Caco-2 (cell line): ENCODE data around the gene TMEM229B. TPM values are rescaled to one million over a fixed set of nuclear protein-coding genes. Genes with fewer than 3 reads are reported as not detected.

Experiments used
- BruUV-seq: library from RNA; stranded (reverse); fragments of 400-500 nt; replicated peaks from 2 replicates; lab custom pipeline; 2021; lab: Mats Ljungman, UMichigan
- CTCF ChIA-PET: fragments of 300-600 bp; sonication (Branson Sonifier 250); formaldehyde crosslinking; loops from one replicate; lab custom pipeline; 2022; ENCODE audit warnings: antibody characterized with exemption; lab: Charles Lee
- POLR2A ChIA-PET: fragments of 300-600 bp; sonication (Branson Sonifier 250); formaldehyde crosslinking; loops from one replicate; lab custom pipeline; 2022; ENCODE audit warnings: antibody characterized with exemption; lab: Charles Lee
- DNase-seq, 2 experiments: peaks; one replicate each; pipeline versions ENCODE4 v3.0.0 to v3.0.0-alpha.2; 2020 to 2022
- H3K27me3 ChIP-seq: replicated peaks from 2 replicates; pipeline ENCODE4 v1.6.0; 2011; ENCODE audit warnings: low read length; ENCODE audit not compliant: control insufficient read depth, insufficient read depth
- H3K36me3 ChIP-seq: 2 replicates; pipeline ENCODE4 v1.5.1; 2011; ENCODE audit warnings: low read length; ENCODE audit not compliant: control insufficient read depth, insufficient read depth
- H3K4me1 ChIP-seq: fragments of 250-450 bp; sonication (Bioruptor Pico); 2 replicates; pipeline ENCODE4 v1.5.1; 2020; ENCODE audit warnings: mild to moderate bottlenecking
- H3K4me3 ChIP-seq: 2 replicates; pipeline ENCODE4 v1.5.1; 2011; ENCODE audit warnings: low read depth, mild to moderate bottlenecking, control low read depth, low read length
- H3K9me3 ChIP-seq: fragments of 250-450 bp; sonication (Bioruptor Pico); 2 replicates; pipeline ENCODE4 v1.5.1; 2020; ENCODE audit warnings: mild to moderate bottlenecking, moderate library complexity
- H3K27ac Mint-ChIP-seq: one replicate; pipeline ENCODE4 v1.8.0; 2022; ENCODE audit warnings: mixed read lengths; ENCODE audit not compliant: unreplicated experiment
- H3K27me3 Mint-ChIP-seq: one replicate; pipeline ENCODE4 v1.8.0; 2022; ENCODE audit warnings: mixed read lengths; ENCODE audit not compliant: insufficient read depth, unreplicated experiment
- H3K36me3 Mint-ChIP-seq: one replicate; pipeline ENCODE4 v1.8.0; 2022; ENCODE audit warnings: mild to moderate bottlenecking, mixed read lengths; ENCODE audit not compliant: insufficient read depth, unreplicated experiment
- H3K4me1 Mint-ChIP-seq: one replicate; pipeline ENCODE4 v1.8.0; 2022; ENCODE audit warnings: low read depth, mixed read lengths; ENCODE audit not compliant: unreplicated experiment
- H3K4me3 Mint-ChIP-seq: one replicate; pipeline ENCODE4 v1.8.0; 2022; ENCODE audit warnings: mild to moderate bottlenecking, moderate library complexity, mixed read lengths; ENCODE audit not compliant: unreplicated experiment
- H3K9me3 Mint-ChIP-seq: one replicate; pipeline ENCODE4 v1.8.0; 2022; ENCODE audit warnings: mixed read lengths; ENCODE audit not compliant: unreplicated experiment
- intact Hi-C: fragments of 100-400 bp; cut with micrococcal nuclease; formaldehyde crosslinking; loops from one replicate; pipeline ENCODE4 v1.10.0; 2022; ENCODE audit not compliant: unreplicated experiment
- total RNA-seq: library from RNA; stranded (reverse); gene quantifications from 2 replicates; pipeline ENCODE4 v1.2.3, GENCODE V29; 2022
- TF ChIP-seq, protein P1 (sequence below), 2 experiments: fragments of 200-600 bp in 1 of 2; IDR thresholded peaks; 1 replicate in 1 of 2; 2 replicates in 1 of 2; pipeline versions ENCODE4 v1.5.1 to v1.8.0; 2011 to 2022; ENCODE audit warnings: antibody characterized with exemption in 1 of 2, control low read depth in 1 of 2, inconsistent platforms in 1 of 2, low read depth in 1 of 2, low read length in 1 of 2, mild to moderate bottlenecking in 1 of 2, moderate library complexity in 1 of 2; ENCODE audit not compliant: insufficient read depth in 1 of 2, severe bottlenecking in 1 of 2, unreplicated experiment in 1 of 2

TMEM229B gene
- total RNA-seq, 1 experiment from 2014 or later: not detected

DNA sequence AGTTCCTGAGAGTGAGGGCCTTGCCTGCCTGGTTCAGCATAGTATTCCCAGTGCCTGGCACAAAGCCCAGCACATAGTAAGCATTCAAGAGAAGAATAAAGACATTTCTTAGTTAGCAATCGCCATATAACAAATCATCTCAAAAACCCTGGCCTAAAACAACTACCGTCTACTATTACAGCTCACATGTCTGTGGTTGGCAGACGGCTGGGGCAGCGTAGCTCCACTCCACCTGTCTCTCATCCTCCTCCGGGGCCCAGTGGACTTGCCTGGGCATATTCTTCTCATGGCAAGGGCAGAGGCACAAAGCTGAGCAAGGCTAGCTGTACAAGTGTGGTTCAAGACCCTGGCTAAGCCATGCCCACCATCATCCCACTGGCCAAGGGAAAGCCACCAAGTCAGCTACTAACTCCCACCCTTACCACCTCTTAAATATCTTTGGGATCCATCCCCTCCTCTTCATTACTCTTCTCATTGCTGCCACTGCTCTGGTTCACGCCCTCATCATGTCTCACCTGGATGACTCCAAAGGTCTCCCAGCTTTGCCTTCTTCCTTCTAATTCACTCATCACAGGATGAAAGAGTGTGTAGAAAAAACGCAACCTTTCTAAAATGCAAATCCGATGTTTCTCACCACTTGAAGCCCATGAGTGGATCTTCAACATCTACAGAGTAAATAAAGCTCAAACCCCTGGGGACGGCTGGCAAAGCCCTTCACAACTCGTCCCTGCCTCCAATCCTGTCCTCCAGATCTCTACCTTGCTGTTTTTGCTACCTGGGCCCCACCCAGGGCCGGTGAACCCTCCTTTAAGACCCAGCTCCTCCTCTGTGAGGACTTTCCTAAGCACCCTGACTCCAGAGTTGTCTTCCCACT, 10.4 kb downstream of the TMEM229B start:
- H3K9me3 ChIP-seq: no peaks in the 10 kb centered on the region
- no peak for DNase-seq
- TF ChIP-seq, protein P1, sequence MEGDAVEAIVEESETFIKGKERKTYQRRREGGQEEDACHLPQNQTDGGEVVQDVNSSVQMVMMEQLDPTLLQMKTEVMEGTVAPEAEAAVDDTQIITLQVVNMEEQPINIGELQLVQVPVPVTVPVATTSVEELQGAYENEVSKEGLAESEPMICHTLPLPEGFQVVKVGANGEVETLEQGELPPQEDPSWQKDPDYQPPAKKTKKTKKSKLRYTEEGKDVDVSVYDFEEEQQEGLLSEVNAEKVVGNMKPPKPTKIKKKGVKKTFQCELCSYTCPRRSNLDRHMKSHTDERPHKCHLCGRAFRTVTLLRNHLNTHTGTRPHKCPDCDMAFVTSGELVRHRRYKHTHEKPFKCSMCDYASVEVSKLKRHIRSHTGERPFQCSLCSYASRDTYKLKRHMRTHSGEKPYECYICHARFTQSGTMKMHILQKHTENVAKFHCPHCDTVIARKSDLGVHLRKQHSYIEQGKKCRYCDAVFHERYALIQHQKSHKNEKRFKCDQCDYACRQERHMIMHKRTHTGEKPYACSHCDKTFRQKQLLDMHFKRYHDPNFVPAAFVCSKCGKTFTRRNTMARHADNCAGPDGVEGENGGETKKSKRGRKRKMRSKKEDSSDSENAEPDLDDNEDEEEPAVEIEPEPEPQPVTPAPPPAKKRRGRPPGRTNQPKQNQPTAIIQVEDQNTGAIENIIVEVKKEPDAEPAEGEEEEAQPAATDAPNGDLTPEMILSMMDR (IDR thresholded peaks at IDR 0.05; ENCODE audit: insufficient read depth in 1 of 2, low read depth in 1 of 2, low read length in 1 of 2, severe bottlenecking in 1 of 2, unreplicated experiment in 1 of 2): no peak
- POLR2A ChIA-PET: no interaction called here
- no peaks in the 10 kb centered on the region for H3K27me3 ChIP-seq
- H3K4me3 Mint-ChIP-seq: no peak overlapping the region
- no peaks in the 10 kb centered on the region for H3K4me1 Mint-ChIP-seq
- no peak overlapping the region for H3K4me3 ChIP-seq
- no peaks in the 10 kb centered on the region for H3K36me3 Mint-ChIP-seq
- H3K27ac Mint-ChIP-seq: no peak overlapping the region
- no peaks in the 10 kb centered on the region for H3K27me3 Mint-ChIP-seq
- no peaks in the 10 kb centered on the region for H3K9me3 Mint-ChIP-seq
- CTCF ChIA-PET: no interaction called here
- intact Hi-C loops: no loop called here
- no peaks in the 10 kb centered on the region for H3K4me1 ChIP-seq
- H3K36me3 ChIP-seq: no peaks in the 10 kb centered on the region
- no TSS peak for BruUV-seq

DNA sequence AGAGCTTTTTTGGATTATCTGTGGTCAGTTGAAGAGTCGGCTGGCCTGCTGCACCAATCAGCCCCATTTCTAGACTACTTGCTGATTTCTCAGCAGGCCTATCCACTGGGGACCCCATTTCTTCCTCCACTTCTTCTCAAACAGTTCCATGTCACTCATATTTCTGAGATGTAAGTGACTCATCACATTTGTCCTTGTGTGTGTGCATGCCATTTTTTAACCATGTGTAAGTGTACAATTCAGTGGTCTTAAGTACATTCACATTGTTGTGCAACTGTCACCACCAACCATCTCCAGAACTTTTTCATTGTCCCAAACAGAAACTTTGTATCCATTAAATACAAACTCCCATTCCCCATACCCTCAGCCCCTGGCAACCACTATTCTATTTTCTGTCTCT, 14.2 kb downstream of the TMEM229B start:
- no peaks in the 10 kb centered on the region for H3K36me3 ChIP-seq
- H3K4me3 ChIP-seq: no peak overlapping the region
- ChIA-PET CTCF (no interaction called here), POLR2A (no interaction called here)
- H3K4me3 Mint-ChIP-seq: no peak overlapping the region
- H3K4me1 Mint-ChIP-seq: no peaks in the 10 kb centered on the region
- no peaks in the 10 kb centered on the region for H3K36me3 Mint-ChIP-seq
- H3K27me3 ChIP-seq: no peaks in the 10 kb centered on the region
- no peaks in the 10 kb centered on the region for H3K9me3 ChIP-seq
- no peaks in the 10 kb centered on the region for H3K4me1 ChIP-seq
- no peaks in the 10 kb centered on the region for H3K9me3 Mint-ChIP-seq
- no peak for DNase-seq
- TF ChIP-seq, protein P1 (IDR thresholded peaks at IDR 0.05; ENCODE audit: insufficient read depth in 1 of 2, low read depth in 1 of 2, low read length in 1 of 2, severe bottlenecking in 1 of 2, unreplicated experiment in 1 of 2): no peak
- intact Hi-C loops: no loop called here
- no peak overlapping the region for H3K27ac Mint-ChIP-seq
- no peaks in the 10 kb centered on the region for H3K27me3 Mint-ChIP-seq
- BruUV-seq: no TSS peak

DNA sequence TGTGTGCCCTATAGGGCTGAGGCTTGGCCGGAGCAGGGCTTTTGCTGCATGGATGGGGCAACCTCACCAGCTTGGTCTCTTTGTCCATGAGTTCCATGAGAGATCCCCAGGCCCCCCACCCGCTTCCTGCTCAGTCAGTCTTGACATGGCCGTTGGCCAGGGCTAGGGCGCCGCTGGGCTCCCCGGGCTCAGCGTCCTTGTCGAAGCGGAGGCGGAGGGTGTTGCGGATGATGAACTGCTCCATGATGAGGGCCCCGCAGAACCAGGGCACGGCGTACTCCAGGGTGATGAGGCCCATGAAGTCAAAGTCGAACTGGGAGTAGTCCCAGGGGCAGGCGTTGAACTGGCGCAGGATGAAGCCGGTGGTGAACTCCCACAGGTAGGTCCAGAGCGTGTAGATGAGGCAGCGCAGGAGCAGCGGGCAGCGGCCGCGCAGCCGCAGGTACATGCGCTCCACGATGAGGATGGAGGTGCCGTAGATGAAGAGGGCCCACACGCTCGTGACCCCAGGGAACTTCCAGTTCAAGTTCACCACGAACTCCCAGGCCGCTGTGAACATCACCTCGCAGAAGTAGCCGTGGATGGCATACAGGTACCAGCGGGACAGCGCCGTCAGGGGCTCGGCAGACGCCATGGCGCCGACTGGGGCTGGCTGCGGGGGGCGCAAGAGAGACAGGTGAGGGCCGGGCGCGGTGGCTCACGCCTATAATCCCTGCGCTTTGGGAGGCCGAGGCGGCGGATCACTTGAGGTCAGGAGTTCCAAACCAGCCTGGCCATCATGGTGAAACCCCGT, 15.0 kb downstream of the TMEM229B start:
- BruUV-seq: no TSS peak
- TF ChIP-seq, protein P1 (IDR thresholded peaks at IDR 0.05; ENCODE audit: insufficient read depth in 1 of 2, low read depth in 1 of 2, low read length in 1 of 2, severe bottlenecking in 1 of 2, unreplicated experiment in 1 of 2): no peak
- no peak for DNase-seq
- H3K9me3 Mint-ChIP-seq: no peaks in the 10 kb centered on the region
- intact Hi-C loops: no loop called here
- no peak overlapping the region for H3K4me3 ChIP-seq
- ChIA-PET POLR2A (no interaction called here), CTCF (no interaction called here)
- no peaks in the 10 kb centered on the region for H3K36me3 Mint-ChIP-seq
- H3K4me3 Mint-ChIP-seq: no peak overlapping the region
- no peaks in the 10 kb centered on the region for H3K36me3 ChIP-seq
- H3K4me1 ChIP-seq: no peaks in the 10 kb centered on the region
- H3K27me3 ChIP-seq: no peaks in the 10 kb centered on the region
- H3K9me3 ChIP-seq: no peaks in the 10 kb centered on the region
- H3K27ac Mint-ChIP-seq: no peak overlapping the region
- no peaks in the 10 kb centered on the region for H3K27me3 Mint-ChIP-seq
- no peaks in the 10 kb centered on the region for H3K4me1 Mint-ChIP-seq
